Measurements from ENCODE around the gene SLC35F6. TPM values are rescaled to one million over a fixed set of nuclear protein-coding genes. Genes with fewer than 3 reads are reported as not detected.

The SLC35F6 gene
- polyA plus RNA-seq, 1 donor (not counting 4 experiments of a cell fraction or from before 2014, with no cell fraction given), result 25.7 TPM

DNA sequence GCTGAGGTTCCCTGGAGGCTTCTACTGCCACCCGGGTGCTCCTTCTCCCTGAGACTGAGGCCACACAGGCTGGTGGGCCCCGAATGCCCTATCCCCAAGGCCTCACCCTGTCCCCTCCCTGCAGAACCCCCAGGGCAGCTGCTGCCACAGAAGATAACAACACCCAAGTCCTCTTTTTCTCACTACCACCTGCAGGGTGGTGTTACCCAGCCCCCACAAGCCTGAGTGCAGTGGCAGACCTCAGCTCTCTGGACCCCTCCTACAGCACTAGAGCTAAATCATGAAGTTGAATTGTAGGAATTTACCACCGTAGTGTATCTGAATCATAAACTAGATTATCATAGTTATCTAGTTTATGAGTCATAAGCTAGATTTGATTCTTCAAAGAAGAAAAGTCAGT lies 14.4 kb downstream of the SLC35F6 start:
- Histone ChIP-seq H3K36me3 (ENCODE audit: control insufficient read depth in 2 of 2, extremely low read depth in 1 of 2, insufficient read depth in 2 of 2, low read length in 2 of 2) (peaks cover 43 to 52% of the 10 kb centered on the region in 2 experiments), H3K27me3 (ENCODE audit: control insufficient read depth, extremely low read depth, insufficient read depth, low read length) (no peaks in the 10 kb centered on the region), H3K9me1 (ENCODE audit: control insufficient read depth, extremely low read depth, insufficient read depth, low read length) (peaks cover 4% of the 10 kb centered on the region), H3K4me3 (ENCODE audit: control insufficient read depth in 2 of 3, extremely low read depth in 1 of 3, insufficient read depth in 2 of 3, low read depth in 1 of 3, low read length in 3 of 3) (no peak overlapping the region), H2AFZ (ENCODE audit: control insufficient read depth, low read length) (no peak overlapping the region), H3K79me2 (ENCODE audit: control insufficient read depth, insufficient read depth, low read length) (peaks cover 19% of the 10 kb centered on the region), H3K9me3 (ENCODE audit: control insufficient read depth, low read depth, low read length) (no peaks in the 10 kb centered on the region), H3K4me1 (ENCODE audit: control insufficient read depth, extremely low read depth, insufficient read depth, low read length) (peaks cover 6% of the 10 kb centered on the region), H3K9ac (ENCODE audit: control insufficient read depth, extremely low read depth, insufficient read depth, low read length) (no peak overlapping the region), H3K27ac (ENCODE audit: control insufficient read depth, insufficient read depth, low read length) (no peak overlapping the region), H3K4me2 (ENCODE audit: control insufficient read depth, extremely low read depth, insufficient read depth, low read depth, low read length) (no peak overlapping the region), H4K20me1 (ENCODE audit: control insufficient read depth, extremely low read depth, insufficient read depth, low read length) (peaks cover 12% of the 10 kb centered on the region)
- TF ChIP-seq EZH2 (IDR thresholded peaks at IDR 0.05; ENCODE audit: low read length) (no peak), CTCF (optimal IDR thresholded peaks at IDR 0.05 in 1 of 3, IDR thresholded peaks at IDR 0.05 in 1 of 3, conservative IDR thresholded peaks at IDR 0.05 in 1 of 3; ENCODE audit: extremely low read depth in 1 of 3, insufficient read depth in 2 of 3, low read length in 3 of 3) (no peak)
- dilution Hi-C loops (cut with MboI; ENCODE audit: extremely low pct_ligation_motif_present, low sequenced_read_pairs), result no loop called here
- DNase-seq (ENCODE audit: low read depth, low spot score) (no peak), FAIRE-seq (no peak)

DNA sequence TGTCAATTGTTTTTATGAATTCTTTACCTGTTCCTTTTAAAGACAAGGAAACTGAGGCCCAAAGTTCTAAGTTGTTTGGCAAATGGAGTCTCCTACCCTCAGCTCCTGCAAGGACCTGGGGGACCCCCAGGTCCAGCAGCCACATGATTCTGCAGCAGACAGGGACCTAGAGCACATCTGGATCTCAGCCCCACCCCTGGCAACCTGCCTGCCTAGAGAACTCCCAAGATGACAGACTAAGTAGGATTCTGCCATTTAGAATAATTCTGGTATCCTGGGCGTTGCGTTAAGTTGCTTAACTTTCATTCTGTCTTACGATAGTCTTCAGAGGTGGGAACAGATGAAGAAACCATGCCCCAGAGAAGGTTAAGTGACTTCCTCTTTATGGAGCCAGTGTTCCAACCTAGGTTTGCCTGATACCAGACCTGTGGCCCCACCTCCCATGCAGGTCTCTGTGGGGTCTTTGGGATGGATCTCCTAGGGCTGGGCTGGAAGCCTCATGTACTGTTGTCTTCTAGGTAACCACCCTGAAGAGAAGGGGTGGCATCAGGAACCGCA lies 16.2 kb downstream of the SLC35F6 start:
- FAIRE-seq (no peak), DNase-seq (ENCODE audit: low read depth, low spot score) (no peak)
- Histone ChIP-seq H3K4me2 (ENCODE audit: control insufficient read depth, extremely low read depth, insufficient read depth, low read depth, low read length) (no peak overlapping the region), H3K4me3 (ENCODE audit: control insufficient read depth in 2 of 3, extremely low read depth in 1 of 3, insufficient read depth in 2 of 3, low read depth in 1 of 3, low read length in 3 of 3) (no peak overlapping the region), H3K9me1 (ENCODE audit: control insufficient read depth, extremely low read depth, insufficient read depth, low read length) (peaks cover under 1% of the 10 kb centered on the region), H3K27me3 (ENCODE audit: control insufficient read depth, extremely low read depth, insufficient read depth, low read length) (no peaks in the 10 kb centered on the region), H3K4me1 (ENCODE audit: control insufficient read depth, extremely low read depth, insufficient read depth, low read length) (peaks cover 12% of the 10 kb centered on the region), H3K36me3 (ENCODE audit: control insufficient read depth in 2 of 2, extremely low read depth in 1 of 2, insufficient read depth in 2 of 2, low read length in 2 of 2) (peaks cover 32 to 39% of the 10 kb centered on the region in 2 experiments), H3K27ac (ENCODE audit: control insufficient read depth, insufficient read depth, low read length) (no peak overlapping the region), H3K9ac (ENCODE audit: control insufficient read depth, extremely low read depth, insufficient read depth, low read length) (no peak overlapping the region), H4K20me1 (ENCODE audit: control insufficient read depth, extremely low read depth, insufficient read depth, low read length) (no peaks in the 10 kb centered on the region), H2AFZ (ENCODE audit: control insufficient read depth, low read length) (no peak overlapping the region), H3K79me2 (ENCODE audit: control insufficient read depth, insufficient read depth, low read length) (peaks cover 3% of the 10 kb centered on the region), H3K9me3 (ENCODE audit: control insufficient read depth, low read depth, low read length) (no peaks in the 10 kb centered on the region)
- dilution Hi-C loops (cut with MboI; ENCODE audit: extremely low pct_ligation_motif_present, low sequenced_read_pairs), result no loop called here
- TF ChIP-seq EZH2 (IDR thresholded peaks at IDR 0.05; ENCODE audit: low read length) (no peak), CTCF (optimal IDR thresholded peaks at IDR 0.05 in 1 of 3, IDR thresholded peaks at IDR 0.05 in 1 of 3, conservative IDR thresholded peaks at IDR 0.05 in 1 of 3; ENCODE audit: extremely low read depth in 1 of 3, insufficient read depth in 2 of 3, low read length in 3 of 3) (no peak)

Measured in keratinocyte (primary cell).